ENCODE data around the gene FOXP1.

The FOXP1 gene

GRCh38 chr3:71154846-71155245 lies 428.7 kb downstream of the FOXP1 start:
- no peak overlapping the region for H3K4me3 ChIP-seq (ENCODE audit: low read depth, low read length)
- no peak for TF ChIP-seq CTCF (IDR thresholded peaks at IDR 0.05; ENCODE audit: low read depth, low read length)

GRCh38 chr3:71153713-71154112 lies 429.8 kb downstream of the FOXP1 start:
- TF ChIP-seq CTCF (IDR thresholded peaks at IDR 0.05; ENCODE audit: low read depth, low read length), result no peak
- no peak overlapping the region for H3K4me3 ChIP-seq (ENCODE audit: low read depth, low read length)

- TF ChIP-seq CTCF (IDR thresholded peaks at IDR 0.05; ENCODE audit: low read depth, low read length), result no peak
Measured at GRCh38 chr3:71152892-71153265, 430.6 kb downstream of the FOXP1 start.

GRCh38 chr3:71152039-71152891 lies 431.3 kb downstream of the FOXP1 start:
- no peak overlapping the region for H3K4me3 ChIP-seq (ENCODE audit: low read depth, low read length)
- no peak for TF ChIP-seq CTCF (IDR thresholded peaks at IDR 0.05; ENCODE audit: low read depth, low read length)

More at GRCh38 chr3:71152892-71153265, 430.6 kb downstream of the FOXP1 start:
- H3K4me3 ChIP-seq (ENCODE audit: low read depth, low read length), result no peak overlapping the region

- TF ChIP-seq CTCF (IDR thresholded peaks at IDR 0.05; ENCODE audit: low read depth, low read length), result no peak
- no peak overlapping the region for H3K4me3 ChIP-seq (ENCODE audit: low read depth, low read length)
Measured at GRCh38 chr3:71149959-71150954, 433.3 kb downstream of the FOXP1 start.

GRCh38 chr3:71148455-71149060 lies 435.0 kb downstream of the FOXP1 start:
- H3K4me3 ChIP-seq (ENCODE audit: low read depth, low read length), result no peak overlapping the region
- TF ChIP-seq CTCF (IDR thresholded peaks at IDR 0.05; ENCODE audit: low read depth, low read length), result no peak

Data from WI38 (cell line).